ENCODE measurements around the gene CD7.

DNA sequence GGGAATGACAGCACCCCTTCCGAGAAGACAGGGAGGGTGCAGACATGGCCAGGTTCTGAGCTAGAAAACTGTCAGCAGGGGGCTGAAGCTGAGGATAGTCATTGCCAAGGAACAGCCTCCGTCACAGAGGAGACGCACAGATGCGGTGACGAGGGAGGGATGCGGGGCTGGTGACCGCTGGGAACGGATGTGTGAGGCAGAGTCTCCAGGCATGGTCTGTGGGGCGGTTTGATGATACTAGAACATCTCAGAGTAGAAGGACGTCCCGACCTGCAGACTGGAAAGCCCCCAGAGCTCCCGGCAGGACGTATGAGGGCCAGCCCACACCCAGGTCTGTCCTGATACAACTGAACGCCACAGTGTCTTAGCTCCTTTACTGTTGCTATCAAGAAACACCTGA lies 42.1 kb downstream of the CD7 start:
- TF ChIP-seq, protein P1, sequence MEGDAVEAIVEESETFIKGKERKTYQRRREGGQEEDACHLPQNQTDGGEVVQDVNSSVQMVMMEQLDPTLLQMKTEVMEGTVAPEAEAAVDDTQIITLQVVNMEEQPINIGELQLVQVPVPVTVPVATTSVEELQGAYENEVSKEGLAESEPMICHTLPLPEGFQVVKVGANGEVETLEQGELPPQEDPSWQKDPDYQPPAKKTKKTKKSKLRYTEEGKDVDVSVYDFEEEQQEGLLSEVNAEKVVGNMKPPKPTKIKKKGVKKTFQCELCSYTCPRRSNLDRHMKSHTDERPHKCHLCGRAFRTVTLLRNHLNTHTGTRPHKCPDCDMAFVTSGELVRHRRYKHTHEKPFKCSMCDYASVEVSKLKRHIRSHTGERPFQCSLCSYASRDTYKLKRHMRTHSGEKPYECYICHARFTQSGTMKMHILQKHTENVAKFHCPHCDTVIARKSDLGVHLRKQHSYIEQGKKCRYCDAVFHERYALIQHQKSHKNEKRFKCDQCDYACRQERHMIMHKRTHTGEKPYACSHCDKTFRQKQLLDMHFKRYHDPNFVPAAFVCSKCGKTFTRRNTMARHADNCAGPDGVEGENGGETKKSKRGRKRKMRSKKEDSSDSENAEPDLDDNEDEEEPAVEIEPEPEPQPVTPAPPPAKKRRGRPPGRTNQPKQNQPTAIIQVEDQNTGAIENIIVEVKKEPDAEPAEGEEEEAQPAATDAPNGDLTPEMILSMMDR (IDR thresholded peaks at IDR 0.05) = no peak
- TF ChIP-seq POLR2A (IDR thresholded peaks at IDR 0.05) = no peak
